H1 (cell line): ENCODE data around the gene ASB13. TPM values are rescaled to one million over a fixed set of nuclear protein-coding genes. Genes with fewer than 3 reads are reported as not detected.

Experiments
- E2F6 ChIP-seq: IDR thresholded peaks from 2 replicates; pipeline ENCODE4 v1.6.1; 2012; ENCODE audit warnings: inconsistent platforms
- FOSL1 ChIP-seq: IDR thresholded peaks from 2 replicates; pipeline ENCODE4 v1.6.1; 2011; ENCODE audit warnings: mild to moderate bottlenecking, low read depth, low read length, moderate library complexity; ENCODE audit not compliant: insufficient read depth
- HDAC6 ChIP-seq: IDR thresholded peaks from one replicate; pipeline ENCODE4 v1.7.1; 2012; ENCODE audit warnings: low read depth, mild to moderate bottlenecking, inconsistent platforms, low read length, moderate library complexity
- RAD21 ChIP-seq, 2 experiments: IDR thresholded peaks in 1 of 2; conservative IDR thresholded peaks in 1 of 2; 2 replicates each; pipeline ENCODE4 v1.6.1; 2011; ENCODE audit warnings: low read depth in 2 of 2, low read length in 2 of 2, improper control_type of control experiment in 1 of 2, inconsistent platforms in 1 of 2, mild to moderate bottlenecking in 1 of 2, moderate library complexity in 1 of 2
- SP1 ChIP-seq: IDR thresholded peaks from 2 replicates; pipeline ENCODE4 v1.6.1; 2011; ENCODE audit warnings: low read depth, low read length
- polyA plus RNA-seq, 7 experiments: library from polyadenylated mRNA; depleted of rRNA in 3 of 7; stranded (reverse) in 5 of 7; unstranded in 2 of 7; fragments of >200 nt in 5 of 7; fragments of 200-250 nt in 2 of 7; gene quantifications; 1 replicate in 5 of 7; 2 replicates in 1 of 7; 4 replicates in 1 of 7; pipeline versions ENCODE4 v1.2.1 to v1.2.3, GENCODE V29; 2011 to 2013; ENCODE audit warnings: missing spikeins in 2 of 7, mixed read lengths in 2 of 7
- total RNA-seq: library from RNA; stranded (reverse); fragmentation: NEBNext Ultra II Directional; extraction: Animal tissue kit (Norgen Biotek cat#: 25700); gene quantifications from 2 replicates; pipeline ENCODE4 v1.2.1, GENCODE V29; 2021

ASB13 gene
- total and polyA plus RNA-seq, 2 of the 8 experiments (the other 6 are each of a cell fraction or from before 2014, with no cell fraction given), result 12.3 to 20.2 TPM

DNA sequence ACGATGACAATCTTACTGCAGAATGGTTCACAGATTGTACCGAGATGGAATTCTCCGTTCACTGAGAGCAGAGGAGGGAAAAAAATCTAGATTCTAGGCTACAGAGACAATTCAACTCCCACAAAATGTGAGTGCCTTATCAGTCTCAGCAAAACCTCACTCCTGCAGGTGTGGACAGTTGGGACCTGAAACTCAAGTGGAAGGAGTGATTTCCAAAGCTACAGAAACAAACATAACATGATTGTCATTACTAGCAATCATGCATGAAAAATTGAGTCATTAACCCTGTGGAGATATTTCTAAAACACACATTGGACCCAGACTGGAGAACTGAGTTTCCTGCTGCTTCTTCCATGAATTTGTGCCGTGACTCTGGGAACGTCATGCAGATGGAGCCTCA is 71.3 kb downstream of the ASB13 start (continued):
- TF ChIP-seq E2F6 (no peak), SP1 (no peak), FOSL1 (no peak), HDAC6 (no peak), RAD21 (IDR thresholded peaks at IDR 0.05 in 1 of 2, conservative IDR thresholded peaks at IDR 0.05 in 1 of 2; ENCODE audit: low read depth in 2 of 2, low read length in 2 of 2) (no peak)
